ENCODE measurements around the gene CIDEC.

DNA sequence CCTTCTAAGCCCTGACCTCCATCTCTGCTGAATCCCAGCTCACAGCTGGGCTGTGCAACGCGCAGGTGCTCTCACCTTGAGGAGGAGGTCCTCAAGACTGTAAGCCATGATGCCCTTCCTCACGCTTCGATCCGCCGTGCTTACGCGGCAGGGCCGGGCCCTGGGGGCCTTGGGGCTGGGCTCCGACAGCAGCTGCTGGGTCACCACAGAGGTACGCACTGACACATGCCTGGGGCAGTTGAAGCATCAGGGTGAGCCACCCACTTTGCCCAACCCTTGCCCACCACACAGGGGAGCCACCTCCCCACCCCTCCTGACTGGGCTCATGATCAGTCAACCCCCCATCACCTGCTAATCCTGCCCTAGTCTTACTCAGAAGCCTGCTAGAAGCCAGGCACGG, 3.1 kb downstream of the CIDEC start:
- TF ChIP-seq, protein P1, sequence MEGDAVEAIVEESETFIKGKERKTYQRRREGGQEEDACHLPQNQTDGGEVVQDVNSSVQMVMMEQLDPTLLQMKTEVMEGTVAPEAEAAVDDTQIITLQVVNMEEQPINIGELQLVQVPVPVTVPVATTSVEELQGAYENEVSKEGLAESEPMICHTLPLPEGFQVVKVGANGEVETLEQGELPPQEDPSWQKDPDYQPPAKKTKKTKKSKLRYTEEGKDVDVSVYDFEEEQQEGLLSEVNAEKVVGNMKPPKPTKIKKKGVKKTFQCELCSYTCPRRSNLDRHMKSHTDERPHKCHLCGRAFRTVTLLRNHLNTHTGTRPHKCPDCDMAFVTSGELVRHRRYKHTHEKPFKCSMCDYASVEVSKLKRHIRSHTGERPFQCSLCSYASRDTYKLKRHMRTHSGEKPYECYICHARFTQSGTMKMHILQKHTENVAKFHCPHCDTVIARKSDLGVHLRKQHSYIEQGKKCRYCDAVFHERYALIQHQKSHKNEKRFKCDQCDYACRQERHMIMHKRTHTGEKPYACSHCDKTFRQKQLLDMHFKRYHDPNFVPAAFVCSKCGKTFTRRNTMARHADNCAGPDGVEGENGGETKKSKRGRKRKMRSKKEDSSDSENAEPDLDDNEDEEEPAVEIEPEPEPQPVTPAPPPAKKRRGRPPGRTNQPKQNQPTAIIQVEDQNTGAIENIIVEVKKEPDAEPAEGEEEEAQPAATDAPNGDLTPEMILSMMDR (IDR thresholded peaks at IDR 0.05): no peak
- no peak for TF ChIP-seq POLR2A (IDR thresholded peaks at IDR 0.05)

All from Peyer's patch (tissue), 4 donors.